ENCODE data around the gene BLM.
"Not testable (repeated sequence)": the region's sequence is repeated elsewhere in the genome, so short reads cannot be mapped to it uniquely, and the experiment has no call there.

The BLM gene

DNA sequence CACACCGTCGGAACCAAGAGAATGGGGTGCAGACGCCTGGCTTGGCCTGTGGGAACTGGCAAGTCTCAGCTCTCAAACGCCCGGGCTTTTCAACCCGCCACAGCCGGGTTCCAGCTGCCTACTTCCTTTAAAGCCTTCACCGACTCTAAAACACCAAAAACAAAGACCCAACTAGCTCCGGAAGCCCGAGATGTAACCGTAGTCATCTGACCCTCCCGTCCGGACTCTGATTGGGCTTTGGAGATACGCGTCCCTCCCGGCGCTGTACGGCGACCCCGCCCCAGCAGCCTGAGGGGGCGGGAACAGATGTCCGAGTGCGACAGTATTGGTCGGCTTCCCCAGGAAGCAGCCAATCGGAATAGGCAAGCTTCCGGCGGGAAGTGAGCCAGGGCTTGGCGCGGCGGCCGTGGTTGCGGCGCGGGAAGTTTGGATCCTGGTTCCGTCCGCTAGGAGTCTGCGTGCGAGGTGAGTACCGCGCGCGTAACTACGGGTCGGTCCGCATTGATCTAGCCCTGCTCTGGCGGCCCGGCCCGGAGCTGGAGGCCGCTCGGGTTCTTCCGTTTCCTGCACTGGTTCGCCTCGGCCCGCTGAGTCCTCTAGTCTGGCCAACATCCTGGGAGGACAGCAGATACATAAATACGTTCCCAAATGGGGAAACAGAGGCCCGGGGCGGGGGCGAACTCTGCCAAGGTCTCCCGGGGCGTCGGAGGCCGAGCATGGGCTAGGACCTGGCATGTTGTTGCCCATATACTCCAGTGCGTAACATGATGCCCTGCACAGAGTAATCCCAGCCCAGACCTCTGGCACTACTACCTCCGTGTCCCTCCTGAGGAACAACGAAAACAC, at the start of gene BLM:
TSS of gene BLM (plus strand) at position 371 of the 846 bp plus-strand sequence. CDS start 30,047 bp downstream, outside the sequence.
- DNase-seq: peak; percentile 97

DNA sequence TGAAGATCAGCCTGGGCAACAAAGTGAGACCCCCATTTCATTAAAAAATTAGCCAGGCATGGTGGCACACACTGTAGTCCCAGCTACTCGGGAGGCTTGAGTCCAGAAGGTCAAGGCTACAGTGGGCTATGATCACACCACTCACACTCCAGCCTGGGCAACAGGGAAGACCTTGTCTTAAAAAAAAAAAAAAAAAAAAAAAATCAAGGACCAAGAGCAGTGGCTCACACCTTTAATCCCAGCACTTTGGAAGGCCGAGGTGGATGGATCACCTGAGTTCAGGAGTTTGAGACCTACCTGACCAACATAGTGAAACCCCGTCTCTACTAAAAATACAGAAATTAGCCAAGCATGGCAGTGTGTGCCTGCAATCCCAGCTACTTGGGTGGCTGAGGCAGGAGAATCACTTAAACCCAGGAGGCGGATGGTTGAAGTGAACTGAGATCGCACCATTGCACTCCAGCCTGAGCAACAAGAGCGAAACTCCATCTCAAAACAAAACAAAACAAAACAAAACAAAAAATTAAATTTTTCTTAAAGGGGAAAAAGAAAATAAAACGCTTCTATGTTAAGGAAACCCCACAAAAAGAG, 49.3 kb upstream of the BLM start:
- not testable (repeated sequence) for DNase-seq

DNA sequence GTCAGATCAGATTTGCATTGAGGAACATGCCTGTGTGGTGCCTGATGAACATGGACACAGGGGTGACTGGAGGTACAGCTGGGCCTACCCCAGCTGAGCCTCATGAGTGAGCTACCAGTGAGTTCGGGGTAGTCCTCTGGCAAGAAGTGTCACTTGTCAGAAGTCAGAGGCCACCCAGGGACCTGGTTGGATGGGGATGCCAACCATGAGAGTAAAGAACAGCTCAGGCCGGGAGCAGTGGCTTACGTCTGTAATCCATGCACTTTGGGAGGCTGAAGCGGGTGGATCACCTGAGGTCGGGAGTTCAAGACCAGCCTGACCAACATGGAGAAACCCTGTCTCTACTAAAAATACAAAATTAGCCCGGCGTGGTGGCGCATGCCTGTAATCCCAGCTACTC, 46.5 kb upstream of the BLM start:
- DNase-seq: not testable (repeated sequence)

DNA sequence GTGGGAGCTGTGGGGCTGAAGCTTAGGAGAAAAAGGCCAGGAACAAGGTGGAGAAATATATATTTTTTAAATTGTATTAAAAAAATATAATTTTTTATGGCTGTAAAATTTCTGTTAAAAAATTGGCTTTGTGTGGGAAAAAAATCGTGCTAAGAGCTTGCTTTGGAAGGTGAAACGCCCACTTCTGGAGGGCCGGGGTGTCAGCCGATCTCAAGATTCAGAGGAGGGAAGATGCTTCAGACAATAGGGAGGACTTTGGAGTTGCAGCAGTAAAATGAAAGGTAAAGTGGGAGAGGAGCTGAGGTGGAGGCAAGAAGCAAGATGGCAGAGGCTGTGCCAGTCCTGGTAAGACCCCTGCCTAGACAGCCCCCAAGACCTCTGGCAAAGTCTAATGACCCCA, 45.9 kb upstream of the BLM start:
- no peak for DNase-seq

DNA sequence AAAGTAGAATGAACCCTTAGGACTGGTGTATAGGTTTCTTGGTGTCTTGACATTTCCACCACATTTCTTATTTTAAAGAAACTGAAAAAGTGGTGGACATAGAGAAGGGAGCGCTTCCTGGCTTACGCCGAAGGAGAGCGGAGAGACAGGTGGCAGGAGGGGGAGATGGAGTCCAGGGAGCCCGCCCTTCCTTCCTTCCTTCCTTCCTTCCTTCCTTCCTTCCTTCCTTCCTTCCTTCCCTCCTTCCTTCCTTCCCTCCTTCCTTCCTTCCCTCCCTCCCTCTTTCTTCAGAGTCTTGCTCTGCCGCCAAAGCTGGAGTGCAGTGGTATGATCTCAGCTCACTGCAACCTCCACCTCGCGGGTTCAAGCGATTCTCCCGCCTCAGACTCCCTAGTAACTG, 43.8 kb upstream of the BLM start:
- DNase-seq: not testable (repeated sequence)

DNA sequence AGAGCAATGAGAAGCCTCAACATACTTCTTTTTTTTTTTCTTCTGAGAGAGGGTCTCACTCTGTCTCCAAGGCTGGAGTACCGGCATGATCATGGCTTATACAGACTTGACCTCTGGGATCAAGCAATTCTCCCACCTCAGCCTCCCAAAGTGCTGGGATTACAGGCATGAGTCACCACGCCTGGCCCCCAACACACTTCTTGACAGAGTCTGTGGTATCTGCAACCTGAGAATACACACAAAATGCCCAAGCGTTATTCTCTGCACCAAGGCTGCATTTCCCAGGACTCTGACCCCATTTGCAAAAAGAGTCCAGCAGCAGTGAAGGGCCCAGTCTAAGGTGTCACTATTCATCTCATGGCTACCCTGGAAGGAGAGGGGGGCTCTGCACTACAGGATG, 42.7 kb upstream of the BLM start:
- no peak for DNase-seq

DNA sequence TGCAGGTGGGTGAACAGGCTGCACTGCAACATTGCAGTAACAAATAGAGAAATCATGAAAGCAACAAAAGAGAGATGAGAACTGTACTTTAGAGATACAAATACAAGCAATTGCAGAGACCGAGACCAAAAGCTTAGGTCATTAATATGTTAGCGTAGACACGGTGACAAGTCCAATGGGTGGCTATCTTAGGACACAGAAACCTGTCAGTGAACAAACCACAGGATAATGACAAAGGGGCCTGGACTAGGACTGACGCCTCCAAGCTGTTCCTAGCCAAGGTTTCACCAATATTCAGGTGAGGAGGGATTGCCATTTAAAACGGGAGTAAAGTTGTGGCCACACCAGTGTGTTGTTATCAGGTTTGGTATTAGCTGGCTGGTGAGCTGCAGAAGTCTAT, 41.7 kb upstream of the BLM start:
- DNase-seq: no peak

DNA sequence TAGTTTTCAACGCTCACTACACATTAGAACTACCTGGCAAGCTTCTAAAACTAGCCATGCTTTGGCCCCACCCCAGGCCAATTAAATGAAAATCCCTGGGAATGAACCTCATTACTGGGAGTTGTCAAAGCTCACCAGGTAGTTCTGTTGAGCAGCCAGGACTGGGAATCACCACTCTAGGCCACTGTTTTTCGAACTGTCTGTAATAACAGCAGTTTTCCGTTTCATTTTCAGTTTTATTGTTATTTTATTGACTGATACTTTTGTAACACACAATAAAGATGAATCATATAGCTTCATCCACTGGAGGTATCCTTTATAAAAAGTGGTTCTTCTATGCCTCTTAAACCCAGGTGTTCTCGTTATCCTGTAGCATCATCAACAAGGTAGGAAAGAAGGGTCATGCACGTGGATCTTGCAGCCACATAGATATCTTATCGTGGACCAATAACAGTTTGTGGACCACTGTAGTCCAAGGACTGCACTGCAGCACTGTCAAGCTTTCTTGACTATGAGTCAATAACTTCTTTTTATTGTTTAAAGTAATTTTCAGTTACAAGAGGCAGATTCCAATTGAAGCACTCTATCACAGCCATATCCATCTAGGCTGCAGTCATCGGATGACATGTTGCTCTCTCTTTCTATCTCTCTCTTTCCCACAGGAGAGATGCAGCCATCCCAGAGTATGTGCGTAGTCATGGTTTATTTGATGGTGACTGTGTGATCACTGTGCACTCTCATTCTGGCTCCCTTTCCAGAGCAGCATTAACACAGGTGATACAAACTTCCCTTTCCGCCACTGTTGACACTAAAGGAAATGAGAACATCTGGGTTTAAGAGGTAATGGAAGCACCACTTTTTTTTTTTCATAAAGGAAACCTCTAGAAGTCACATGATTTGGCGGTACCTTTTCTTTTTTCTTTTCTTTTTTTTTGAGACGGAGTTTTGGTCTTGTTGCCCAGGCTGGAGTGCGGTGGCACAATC, 39.0 kb upstream of the BLM start:
- no peak for DNase-seq

DNA sequence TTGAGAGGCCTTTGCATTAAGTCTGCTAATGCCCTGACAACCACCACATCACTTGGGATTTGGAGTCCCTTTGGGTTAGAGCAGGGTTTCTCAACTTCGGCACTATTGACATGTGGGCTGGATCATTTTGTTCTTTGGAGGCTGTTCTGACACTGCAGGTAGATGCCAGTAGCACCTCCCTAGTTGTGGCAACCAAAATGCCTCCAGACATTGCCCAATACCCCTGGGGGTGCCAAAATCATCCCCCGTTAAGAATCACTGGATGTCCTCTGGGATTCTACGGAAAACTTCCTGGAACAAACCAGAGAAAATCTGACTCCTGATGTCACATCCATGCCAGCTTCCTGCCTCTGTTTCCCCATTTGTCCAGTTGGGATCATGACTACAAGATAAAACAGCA, 37.2 kb upstream of the BLM start:
- DNase-seq: no peak

DNA sequence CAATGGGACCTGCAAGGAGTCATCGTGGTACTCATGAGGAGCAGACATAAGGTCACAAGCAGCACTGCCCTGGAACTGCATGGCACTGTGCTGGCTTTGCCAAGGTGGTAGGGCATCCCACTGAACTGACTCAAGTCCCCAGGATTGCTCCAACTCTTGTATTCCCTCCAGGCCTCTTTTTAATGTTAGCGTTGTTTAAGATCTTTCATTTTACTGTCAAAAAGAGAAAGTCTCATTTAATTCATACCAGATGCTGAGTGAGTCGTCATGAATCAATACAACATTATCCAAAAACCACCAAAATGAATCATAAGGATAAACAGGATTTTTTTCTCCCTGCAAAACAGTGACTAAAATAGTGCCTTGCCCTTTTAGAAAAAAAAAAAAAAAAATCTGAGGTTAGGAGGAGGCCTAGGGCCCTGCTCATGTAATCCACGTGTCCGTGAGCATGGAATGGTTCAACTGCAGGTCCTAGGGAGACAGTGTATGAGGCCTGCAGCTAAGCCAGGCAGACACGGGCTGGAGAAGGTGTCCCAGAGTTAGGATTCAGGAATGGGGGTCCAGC, 36.7 kb upstream of the BLM start:
- DNase-seq: no peak

DNA sequence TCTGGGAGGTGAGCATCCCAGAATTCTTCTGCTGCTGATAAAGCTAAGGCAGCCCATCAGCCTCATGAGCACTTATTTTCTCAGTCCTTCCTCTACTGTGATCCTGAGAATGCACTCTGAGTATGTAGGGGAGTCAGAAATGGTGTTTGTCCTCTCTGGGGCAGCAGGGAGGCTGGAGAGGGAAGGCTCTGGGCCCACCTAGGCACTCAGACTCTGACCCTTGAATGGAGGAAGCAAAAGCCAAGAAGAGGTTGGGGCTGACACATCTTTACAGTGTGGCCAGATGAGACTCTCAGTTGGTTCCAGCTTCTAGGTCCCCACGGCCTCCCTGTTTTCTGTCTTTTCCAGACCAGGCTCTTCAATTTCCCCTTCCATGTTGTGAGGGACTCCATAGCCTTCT, 36.1 kb upstream of the BLM start:
- no peak for DNase-seq

DNA sequence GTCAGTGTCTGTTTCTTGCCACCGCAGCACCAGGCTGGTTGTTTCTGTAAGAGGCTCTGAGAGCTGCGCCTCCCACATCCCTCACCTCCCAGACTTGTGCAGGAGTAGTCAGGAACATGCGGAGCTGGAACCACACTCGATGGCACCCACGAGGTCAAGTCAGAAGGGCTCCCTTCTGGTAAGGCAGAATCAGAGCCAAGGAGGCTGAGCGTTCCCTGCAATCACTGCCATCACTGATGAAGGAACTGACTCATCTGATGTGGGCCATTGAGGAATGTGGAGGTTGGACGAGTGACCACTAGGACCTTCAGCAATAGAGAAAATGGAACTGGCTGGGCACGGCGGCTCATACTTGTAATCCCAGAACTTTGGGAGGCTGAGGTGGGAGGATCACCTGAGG, 35.7 kb upstream of the BLM start:
- DNase-seq: no peak

DNA sequence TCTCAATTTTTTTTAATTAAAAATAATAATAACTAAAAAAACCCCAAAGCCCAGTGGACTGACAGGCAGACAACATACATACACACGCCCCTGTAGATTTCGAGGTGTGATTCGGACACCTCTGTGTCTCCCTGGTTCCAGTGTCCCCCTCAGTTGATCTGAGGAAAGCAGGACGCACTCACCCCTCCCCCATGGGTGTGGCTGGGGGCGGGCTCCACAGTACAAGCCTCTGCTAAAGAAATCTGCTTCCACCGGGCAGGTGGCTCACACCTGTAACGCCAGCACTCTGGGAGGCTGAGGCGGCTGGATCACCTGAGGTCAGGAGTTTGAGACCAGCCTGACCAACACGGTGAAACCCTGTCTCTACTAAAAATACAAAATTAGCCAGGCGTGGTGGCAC, 33.8 kb upstream of the BLM start:
- no peak for DNase-seq

DNA sequence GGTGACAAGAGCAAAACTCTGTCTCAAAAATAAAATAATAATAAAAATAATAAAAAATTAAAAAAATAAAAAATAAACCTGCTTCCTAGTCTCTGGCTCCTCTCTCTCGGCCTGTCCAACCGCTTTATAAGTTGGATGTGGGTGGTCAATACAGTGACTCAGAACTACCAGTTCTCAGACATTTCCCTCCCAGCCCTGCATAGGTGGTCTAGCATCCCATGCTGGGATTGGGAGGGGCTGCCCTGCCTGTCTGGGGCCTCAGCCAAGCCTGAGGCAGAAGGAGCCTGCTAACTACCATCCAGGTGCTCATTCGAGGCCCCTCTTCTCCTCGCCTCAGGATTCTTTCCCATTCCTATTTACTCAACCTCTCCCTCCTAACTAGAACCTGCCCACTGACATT, 33.3 kb upstream of the BLM start:
- DNase-seq: no peak

DNA sequence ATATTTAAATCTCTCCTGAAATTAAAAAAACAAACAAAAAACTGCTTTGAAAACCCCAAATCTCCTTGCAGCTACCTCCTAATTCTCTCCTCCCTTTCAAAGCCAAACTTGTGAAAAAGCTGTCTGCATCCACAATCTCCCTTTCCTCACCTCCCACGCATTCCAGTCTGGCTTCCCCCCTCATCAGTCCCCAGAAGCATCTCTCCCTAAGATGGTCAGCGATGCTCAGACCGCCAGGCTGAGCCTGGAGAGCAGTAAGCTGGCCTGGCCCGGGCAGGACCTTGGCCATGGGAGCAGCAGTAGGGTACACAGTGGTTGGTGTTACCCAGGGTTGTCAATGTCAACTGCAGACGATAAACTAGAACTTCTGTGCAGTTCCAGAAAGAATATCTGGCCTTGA, 32.9 kb upstream of the BLM start:
- DNase-seq: no peak

DNA sequence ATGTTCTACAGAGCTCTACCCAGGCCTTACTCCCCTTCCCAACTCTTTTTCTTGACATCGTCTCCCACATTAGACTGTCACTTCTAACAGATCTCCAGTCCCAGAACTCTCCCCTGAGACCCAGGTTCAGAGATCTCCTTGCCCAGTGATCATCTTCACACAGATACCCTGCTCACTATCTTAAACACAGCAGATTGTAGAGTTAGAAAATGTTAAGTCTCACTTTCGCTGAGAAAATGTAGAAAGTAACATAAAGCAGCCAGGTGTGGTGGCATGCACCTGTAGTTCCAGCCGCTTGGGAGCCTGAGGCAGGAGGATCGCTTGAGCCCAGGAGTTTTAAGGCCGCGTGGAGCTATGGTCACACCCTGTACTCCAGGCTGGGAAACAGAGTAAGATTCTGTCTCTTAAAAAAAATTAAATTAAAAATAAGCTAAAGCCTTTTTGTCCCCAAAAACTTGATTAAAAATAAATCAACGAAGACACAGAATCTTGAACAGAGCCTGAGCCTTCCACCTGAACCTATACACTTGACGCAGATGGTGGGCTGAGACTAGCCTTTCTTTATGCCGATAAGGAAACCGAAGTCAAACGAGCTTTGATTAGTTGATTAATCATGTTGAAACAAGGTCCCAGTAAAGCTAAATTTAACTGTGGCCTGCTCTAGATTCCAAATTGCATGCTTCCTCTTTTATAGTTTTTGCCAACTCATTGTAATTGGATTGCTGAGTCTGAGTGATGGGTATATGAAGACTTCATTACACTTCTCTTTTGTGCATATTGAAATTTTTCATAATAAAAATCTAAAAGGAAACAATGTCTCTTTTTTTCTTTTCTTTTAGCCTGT, 31.3 kb upstream of the BLM start:
- DNase-seq: no peak

DNA sequence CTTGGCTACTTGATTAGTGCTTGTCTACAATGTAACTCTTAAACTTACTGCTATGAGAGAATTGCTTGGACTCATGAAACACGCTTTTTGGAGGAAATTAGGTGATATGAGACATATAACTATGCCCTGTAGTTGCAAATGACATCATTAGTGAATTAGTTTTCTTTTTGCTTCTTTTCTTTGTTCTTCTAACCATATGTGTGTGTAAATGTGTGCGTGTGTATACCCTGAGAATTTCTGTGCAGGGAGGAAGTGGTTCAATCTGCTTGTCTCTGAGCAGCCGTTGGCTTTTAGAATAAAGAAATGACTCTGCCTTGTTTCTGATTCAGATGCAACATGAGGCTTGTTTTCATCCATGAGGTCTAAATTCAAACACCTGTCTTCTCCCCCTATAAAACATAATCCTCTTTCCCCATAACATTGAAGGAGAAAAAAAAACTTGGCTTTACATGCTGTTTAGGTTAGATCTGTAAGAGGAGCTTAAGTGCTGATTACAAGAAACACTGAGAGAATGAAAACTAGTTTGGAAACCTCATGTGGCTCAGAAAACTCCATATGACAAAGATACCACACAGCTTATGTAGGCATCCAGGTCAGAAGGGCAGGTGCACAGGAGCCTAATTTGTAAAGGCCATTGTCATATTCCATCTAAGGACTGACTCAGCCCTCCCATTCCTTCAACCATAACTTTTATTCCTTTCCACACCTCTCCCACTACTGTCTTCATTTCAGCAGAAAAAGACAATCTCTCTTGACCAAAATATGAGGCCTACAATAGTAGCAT, 30.5 kb upstream of the BLM start:
- no peak for DNase-seq

DNA sequence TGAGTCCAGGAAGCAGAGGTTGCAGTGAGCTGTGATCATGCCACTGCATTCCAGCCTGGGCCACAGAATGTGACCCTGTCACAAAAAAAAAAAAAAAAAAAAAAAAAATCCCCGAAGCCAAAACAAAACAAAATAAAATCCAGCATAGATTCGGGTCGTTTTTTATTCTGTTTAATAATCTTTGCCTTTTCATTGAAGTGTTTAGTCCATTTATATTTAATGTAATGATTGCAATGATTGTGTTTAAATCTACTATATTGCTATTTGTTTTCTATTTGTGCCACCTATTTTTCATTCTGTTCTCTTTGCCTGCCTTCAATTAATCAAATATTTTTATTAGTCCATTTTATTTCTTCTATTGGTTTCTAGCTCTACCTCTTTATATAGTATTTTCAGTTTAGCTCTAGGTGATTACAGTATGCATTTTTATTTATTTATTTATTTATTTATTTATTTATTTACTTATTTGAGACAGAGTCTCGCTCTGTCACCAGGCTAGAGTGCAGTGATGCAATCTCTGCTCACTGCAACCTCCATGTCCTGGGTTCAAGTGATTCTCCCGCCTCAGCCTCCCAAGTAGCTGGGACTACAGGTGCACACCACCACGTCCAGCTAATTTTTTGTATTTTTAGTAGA, 27.7 kb upstream of the BLM start:
- DNase-seq: not testable (repeated sequence)

DNA sequence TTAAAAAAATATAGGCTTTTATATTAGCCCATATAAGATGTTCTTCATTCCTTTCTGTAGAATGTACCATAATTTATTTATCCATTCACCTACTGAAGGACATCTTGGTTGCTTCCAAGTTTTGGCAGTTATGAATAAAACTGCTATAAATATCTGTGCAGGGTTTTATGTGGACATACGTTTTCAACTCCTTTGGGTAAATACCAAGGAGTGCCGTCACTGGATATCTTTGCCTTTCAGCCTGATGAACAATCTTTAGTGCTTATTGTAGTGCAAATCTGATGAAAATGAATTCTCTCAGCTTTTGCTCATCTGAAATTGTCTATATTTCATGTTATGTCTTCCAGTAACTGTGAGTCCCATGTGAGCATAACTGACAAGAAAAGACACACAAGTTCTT, 26.6 kb upstream of the BLM start:
- DNase-seq: no peak

DNA sequence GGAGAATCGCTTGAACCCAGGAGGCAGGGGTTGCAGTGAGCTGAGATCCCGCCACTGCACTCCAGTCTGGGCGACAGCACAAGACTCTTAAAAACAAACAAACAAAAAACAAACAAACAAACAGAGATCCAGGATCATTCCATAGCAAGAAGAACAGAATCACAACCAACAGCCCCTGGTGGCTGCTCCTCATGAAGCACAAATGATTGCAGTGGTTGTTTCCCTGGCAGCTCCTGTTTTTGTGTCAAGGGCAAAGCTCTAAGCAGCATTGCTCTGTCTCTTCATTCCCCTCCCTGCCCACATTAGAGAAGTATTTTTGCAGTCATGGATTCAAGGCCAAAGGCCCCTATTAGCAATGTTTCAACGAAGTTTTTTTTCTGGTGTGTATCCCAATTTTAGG, 25.8 kb upstream of the BLM start:
- no peak for DNase-seq
